ENCODE data around the gene DCP2.

DCP2 gene

DNA sequence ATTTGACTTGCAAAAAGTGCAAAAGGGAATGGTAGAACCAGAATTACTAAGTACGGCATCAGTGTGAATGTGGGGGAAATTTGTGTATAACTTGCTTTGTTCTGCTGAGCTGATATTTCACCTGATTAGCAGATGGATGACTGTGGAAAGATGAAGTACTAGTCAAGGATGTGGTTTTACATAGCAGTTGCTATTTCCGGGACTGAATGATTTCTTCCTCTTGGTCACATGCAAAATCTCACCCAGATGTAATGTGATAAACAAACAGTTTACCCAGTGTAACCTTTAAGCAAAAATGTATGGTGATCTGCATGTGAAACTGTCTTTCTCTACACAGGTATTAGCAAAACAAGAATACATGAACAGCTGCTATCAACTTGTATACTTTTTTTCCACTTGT is 46.1 kb downstream of the DCP2 start:
- DNase-seq, result peak; percentile 62

DNA sequence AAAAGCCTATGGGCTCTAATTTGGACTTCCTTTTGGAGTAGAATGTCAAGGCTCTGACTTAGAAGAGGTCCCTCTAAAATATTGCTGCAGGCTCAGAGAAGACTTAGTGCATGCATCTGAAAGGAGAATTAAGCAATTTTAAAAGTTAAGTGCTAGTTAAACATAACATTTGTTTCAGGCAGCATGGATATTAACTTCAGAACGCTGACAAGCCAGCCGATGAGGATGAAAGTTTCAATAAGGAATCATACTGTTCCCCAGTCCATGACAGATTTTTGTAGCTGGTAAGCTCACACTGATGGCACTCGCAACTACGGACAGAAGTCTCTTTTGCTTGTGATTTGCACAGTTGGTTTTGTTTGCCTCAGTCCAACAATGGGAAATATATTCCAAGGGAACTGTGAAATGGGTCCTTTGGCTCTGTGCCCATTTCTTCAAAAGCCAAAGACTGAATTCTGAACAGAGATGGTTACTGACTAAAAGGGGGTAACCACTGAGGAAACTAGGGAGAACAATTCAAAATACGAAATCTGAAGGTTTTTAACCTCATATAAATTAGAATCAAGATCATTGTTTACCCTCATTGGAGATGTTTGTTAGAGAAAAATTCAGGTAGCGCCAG is 47.6 kb downstream of the DCP2 start:
- DNase-seq, result no peak

DNA sequence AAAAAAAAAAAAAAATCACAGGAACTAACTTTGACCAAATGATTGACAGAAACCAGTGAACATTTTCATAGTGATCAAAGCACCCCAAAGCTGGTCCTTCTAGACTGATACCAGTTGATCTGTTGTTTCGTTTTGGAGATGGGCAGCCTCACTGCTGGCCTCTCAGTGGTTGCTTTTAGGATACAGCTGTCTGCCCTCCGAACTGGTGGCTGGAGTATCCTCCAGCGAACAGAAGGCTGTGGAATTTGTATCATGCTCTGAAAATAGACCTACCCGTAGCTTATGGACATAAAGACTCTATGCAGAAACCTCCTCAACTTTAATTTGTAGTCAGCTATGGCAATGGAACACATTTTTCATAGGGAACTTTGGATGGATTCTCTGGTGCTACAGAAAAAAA is 49.0 kb downstream of the DCP2 start:
- DNase-seq, result no peak

DNA sequence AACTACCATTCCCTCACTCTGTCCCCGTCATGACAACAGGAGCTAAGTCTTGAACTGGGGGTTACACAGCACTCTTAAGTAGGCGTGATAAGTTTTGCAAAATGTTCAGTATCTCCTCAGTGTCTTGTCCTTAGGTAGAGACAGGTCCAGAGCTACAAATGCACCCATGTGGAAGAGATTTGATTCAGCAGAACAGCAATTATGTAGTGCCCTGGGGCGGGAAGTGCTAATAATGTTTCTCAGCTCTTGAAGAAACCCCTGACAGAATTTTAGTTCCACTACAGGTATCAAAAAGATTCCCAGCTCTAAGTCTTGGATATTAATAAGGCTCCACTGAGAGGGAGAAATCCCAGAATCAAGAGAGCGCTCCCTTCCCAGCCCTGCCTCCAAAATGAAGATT is 49.6 kb downstream of the DCP2 start:
- no peak for DNase-seq

DNA sequence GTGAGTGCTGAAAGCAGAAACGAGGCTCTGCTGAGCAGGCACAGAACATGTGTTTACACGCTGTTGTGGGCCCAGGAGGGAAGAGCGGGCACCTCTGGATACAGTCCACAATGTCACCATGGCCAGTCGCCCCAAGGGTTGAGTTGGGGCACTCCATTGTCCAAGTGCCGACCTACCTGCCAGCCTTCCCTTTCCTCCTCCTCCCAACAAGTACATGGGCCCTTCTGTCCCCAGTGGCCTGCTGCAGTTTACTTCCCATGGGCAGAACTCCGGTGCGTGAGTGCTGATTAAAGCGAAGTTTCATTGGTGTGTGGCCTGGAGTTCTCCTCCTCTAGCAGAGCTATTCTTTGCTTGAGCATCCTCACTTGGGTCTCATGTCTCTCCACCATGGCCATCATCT is 50.4 kb downstream of the DCP2 start:
- no peak for DNase-seq

DNA sequence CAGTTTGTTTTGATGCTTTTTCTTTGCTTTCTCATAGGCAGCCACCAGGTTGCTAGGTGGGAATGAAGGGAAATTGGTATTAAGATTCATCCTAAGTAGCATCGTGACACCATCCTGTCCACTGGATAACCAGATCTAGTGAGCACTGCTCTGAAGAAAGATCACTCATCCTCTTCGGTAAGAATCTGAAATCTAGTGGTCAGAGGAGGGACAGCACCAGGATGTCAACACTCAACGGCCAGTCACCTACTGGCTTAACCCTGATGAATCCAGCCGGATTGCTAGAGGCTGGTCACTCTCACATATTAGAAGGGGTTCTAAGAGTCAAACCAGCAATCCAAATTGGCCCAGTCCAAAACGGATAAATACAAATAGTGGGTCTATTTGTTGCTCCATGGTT is 50.8 kb downstream of the DCP2 start:
- no peak for DNase-seq

DNA sequence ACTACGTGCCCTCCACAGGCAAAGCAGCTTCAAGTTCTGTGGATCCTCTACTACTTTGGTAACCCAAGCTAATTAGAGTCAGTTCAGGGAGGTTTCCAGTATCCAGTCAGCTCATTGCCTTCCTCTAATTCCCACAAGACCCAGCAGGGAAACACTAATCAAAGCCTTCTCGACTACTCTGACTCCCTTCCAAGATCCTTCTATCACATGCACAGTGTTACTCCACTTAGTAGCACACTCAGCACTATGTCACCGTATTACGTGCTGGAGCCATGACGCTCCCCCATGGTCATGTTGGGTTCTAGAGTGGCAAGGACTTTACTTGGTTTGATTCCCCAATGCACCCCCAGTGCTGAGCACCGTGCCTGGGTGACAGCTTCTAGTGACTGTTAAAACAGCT is 53.0 kb downstream of the DCP2 start:
- DNase-seq, result peak; percentile 42

DNA sequence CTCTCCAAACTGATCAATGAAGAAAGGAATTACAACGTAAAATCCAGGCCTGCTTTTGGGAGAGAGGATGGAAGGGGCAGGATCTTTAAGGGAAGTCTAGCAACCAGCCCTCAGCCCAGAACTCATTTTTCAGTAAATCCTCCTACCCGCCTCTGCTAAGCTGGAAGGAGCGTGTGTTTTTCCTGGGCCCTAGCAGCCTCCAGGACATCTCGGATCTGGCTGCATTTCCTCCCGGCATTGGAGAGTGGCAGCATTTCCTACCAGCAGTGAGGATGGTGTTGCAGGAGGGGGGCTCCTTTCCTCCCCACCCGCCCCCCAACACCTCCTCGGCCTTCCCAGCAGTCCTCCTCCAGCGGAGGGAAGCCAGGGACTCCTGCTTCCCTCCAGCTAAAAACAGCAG is 54.5 kb downstream of the DCP2 start:
- no peak for DNase-seq

DNA sequence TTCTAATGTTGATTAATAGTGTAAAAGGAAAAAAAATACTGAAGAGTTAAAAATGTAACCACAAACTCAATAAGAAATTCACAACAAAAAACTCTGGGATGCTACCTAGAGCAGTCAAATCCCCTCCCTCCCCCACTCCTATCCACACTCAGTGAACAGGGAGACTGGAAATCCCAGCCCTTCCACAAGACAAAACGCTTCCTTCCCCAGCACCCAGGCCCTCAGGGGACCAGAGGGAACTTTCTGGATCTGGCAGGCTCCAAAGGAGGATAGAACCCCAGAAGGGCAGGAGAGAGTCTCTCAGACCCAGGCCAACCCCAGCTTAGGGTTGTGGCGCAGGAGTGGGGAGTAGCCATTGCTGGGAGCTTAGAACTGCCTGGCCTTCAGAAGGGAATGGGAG is 55.0 kb downstream of the DCP2 start:
- DNase-seq, result no peak

DNA sequence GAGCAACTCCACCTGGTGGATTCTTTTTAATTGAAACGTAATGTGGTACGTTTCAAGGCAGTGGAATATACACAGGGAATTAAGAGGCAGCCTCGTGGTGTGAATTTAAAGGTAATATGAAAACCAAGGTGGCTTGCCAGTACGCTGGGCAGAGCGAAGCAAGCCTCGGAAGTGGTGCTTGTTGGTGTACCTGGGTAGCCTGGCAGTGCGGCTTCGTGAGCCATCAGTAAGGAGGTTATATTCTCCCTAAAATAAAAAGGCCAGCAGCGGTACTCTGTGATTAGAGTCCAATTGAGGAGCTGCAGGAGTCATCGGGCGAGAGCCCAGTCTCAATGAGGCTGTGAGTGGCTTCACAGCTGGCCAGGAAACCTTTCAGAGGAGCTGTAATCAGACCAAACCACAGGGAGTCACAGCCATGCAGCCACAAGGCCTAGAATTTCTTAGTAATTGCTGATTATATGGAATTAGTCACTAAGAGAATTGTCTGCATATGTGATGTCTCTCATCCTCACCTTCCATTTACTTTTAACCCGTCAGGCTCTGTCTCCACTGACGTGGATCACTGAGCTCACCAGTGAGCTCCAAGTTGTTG is 57.7 kb downstream of the DCP2 start:
- peak; percentile 95 for DNase-seq

DNA sequence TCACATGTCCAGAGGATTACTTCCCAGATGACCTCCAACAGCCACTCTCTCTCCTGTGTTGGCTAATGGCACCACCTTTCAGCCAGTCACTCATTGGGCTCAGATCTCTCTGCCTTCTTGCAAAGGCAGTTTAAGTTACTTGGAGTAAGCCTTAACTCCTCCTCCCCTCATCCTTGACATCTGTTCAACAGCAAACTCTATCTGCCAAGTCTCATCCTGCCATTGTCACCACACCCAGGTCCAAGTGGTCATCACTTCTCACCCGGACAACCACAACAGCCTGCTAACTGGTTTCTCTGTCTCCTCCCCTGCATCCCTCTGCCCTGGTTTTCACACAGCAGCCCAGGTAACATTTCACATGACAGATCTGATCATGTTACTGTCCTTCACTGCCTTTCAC is 58.5 kb downstream of the DCP2 start:
- no peak for DNase-seq

DNA sequence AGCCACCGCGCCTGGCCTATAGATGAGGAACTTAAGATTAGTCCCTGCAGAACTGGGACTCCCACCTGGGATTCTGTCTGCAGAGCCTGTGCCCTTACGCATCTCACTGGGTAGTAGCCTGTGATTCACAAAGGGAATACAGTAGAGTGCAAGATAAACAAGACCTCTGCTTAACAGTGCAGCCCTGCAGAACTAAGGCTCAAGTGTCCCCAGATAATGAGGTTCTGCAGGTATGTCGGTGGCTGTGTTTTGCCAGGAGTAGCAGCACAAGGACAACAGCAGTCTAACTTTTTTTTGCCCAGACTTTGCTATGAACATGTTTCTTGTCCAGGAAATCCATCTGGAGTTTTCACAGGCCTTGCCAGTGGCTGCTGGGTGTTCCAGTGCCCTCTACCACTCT is 59.7 kb downstream of the DCP2 start:
- DNase-seq, result no peak

DNA sequence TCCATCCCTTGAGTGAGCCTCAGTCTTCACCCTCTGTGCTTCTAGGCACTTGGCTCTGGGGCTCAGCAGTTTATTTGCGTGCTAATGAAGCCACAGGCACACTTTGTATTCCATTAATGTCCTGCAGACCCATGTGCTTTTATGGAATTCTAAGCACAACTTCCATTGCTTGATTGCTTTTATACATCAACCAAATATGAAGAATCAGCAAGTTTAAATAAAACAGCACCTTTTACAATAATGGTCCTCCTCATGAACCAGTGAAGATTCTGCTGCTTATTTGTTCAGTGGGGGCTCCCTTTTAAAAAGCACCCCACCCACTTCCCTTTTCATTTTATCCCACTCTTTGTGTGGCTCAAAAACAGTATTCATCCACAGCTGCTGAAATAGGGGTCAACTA is 60.2 kb downstream of the DCP2 start:
- DNase-seq, result no peak

DNA sequence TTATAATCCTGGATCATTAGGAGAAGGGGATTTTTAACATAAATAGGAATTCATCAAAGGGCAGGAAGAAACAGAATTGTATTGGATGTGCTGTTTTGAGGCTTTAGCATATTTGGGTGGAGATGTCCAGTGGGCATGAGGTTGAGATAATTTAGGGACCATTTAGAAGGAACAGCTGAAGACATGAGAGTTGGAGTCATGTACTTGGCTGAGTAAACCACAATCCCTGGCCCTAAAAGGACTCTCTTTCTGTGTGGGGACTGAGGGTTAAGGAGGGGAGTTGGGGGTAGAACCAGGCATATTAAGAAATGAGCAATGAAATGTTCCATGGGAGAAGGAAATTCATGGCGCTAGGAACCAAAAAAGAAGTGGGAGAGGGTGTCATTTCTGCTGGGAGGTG is 61.5 kb downstream of the DCP2 start:
- DNase-seq, result no peak

DNA sequence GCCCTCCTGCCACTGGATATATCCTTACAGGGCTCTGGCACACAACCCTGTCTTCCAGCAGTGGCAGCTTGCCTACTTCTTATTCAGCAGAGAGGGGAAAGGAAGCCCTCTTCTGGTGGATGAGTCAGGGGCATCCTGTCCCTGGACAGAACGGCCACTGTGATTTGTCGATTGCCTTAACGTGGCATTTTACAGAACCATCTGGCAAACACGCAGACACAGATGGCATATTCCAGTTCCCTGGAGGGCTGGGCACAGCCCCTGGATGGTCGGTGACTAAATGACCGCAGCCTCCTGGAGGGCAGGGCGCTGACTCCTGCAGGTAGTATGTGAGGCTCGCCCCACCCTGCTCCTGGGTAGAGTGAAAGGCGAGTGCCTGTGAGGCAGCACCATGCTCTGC is 62.1 kb downstream of the DCP2 start:
- peak; percentile 51 for DNase-seq

DNA sequence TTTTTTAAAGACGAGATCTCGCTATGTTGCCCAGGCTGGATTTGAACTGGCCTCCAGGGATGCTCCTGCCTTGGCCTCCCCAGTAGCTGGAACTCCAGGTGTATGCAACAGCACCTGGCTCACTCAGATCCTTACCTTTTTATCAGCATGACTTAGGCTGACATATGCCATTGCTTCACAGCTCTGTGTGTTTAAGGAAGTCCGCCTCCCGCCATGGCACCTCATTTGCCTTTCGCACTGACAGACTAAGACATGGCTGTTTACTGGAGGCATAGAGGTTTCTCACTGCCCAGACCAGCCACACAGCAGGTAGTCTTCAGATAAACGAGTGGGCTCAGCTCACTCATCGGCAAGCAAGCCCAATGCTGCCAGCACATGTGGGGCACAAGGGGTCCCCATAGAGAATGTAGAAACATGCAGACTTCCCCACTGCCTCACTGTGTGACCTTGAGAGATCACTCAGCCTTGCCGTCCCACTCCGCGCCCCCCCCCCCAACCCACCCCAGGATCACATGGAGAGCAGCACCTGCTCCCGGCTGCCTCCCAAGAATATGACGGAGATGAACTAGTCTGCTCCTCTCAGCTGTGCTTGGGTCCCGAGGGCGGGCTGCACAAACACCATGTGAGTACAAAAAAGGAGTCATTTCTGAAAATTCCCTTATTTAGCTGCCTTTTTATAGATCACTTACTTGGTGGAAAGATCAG is 62.8 kb downstream of the DCP2 start:
- DNase-seq, result no peak

DNA sequence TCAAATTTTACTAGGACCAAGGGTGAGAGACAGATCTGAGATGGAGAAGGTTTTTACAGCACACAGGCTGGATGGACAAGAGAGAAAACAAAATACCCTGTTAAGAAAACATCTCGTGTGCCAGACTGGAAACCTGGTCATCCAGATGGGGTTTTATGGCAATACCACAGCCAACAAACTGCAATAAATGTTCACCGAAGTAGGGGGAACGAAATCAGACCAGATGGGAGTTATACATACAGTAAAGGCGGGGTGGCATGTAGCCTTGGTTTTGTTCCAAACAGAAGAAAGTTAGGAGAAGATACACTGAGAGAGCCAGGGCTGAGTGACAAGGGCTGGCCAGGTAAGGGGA is 63.3 kb downstream of the DCP2 start:
- DNase-seq, result no peak

DNA sequence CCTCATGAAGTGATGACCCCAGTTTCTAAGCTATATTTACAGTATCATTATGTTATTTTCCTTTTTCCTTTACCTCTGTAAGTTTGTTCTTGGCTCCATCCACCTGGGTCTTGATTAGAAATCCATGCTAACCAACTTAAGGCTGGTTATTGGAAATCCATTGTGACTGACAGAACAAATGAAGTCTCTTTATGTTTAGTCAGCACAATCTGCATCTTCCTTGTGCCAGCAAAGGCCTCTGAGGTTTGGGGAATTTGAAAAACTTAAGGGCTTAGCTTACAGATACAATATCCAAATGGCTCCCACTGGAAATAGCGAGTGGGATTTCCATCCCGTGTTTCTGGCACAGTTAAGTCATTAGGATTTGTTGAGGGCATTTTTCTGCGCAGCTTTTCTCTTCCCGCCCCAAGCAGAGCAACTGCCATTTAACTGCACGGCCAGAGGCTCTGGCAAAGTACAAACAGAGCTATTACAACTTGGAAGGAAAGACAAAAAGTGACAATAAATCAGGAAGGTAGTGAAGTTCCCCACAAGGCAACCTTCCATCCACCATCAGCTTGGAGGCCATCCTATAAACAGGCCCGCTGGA is 64.2 kb downstream of the DCP2 start:
- DNase-seq, result no peak

DNA sequence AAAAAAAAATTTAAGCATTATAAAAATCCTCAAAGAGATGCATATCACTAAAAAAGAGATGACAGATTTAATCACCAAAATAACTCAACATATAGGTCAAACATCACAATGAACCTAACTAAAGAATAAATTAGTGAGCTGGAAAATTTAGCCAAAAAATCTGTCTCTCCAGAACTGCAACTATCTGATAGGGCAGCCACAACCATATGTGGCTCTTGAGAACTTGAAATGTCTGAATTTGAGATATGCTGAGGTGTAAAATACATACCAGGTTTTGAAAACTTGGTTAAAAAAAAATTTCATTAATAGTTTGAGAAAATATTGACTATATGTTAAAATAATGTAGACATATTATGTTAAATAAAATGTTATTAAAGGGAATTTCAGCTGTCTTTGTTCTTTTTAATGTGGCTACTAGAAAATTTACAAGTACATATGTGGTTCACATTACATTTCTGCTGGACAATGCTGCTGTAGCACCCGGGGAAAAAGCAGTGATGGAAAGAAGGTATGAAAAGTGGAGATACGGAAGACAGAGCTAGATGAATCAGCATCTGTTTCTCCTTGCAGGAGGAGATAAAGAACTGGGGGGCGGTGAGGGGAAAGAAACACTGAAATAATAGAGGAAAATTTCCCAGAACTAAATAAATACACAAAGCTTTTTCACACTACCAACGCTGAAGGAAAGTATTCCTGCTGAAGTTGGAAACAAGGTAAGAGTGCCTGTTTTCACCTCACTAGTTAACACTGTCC is 66.1 kb downstream of the DCP2 start:
- no peak for DNase-seq

DNA sequence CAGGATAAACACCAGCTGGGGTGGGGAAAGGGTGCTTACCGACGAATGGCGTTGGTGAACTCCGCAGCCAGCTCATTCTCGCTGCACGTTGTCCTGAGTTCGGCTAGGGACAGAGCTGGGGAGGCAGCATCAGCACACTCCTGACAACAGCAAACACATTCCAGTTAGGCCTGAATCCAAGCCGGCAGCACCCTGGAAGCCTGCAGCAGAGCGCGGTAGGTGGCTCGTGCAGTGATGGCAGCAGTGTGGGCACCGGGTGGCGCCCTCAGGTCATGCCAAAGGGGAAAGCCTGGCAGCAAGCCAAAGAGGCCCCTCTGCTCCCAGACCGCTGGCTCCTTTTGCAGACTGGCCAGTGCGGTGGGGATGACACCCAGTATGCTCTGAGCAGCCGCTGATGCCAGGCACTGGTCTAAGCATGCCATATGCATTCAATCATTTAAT is 66.9 kb downstream of the DCP2 start:
- no peak for DNase-seq

DNA sequence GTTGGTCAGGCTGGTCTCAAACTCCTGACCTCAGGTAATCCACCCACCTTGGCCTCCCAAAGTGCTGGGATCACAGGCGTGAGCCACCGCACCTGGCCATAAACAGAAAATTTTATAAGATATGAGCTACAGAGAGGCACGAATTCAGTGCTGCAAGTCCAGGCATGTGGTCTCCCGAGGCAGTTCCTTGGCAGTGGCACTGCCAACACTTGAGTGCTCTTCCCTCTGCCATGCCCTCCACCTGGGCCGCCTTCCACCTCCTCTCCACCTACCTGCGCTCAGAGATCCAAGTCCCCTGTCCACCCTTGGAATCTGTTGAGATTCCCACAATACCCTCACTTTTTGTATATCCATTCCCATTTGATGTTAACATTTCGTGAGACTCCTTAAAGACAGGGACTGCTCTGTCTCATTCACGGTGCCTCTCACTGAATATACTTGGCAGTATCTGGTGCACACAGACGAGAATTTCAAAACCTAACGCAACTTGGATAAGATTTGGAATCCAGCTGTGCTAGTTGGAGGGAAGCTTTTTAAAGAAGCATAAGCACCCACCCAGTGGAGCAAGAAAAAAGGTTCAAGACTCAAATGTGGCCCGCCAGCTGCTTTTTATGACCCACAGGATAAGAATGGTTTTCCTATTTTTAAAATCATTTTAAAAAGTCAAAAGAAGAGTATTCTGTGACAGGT is 68.3 kb downstream of the DCP2 start:
- no peak for DNase-seq

DNA sequence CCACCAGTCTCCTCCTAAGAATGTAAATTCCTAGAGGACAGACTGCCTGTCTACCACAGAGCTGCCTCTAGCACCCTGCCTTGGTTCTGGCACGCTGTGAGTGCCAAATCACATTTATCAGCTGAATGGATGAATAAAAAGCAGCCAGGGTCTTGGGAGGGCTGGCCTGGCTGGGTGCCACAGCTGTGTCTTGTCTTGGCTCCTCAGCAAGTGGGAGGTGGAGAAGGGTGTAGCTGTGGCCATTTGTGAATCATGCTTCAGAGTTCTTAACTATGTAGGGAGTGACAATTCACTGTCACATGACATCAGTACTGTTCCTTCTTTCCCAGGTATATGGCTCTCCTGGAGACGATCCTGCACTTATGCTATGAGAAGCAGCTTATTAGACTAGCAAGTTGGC is 70.6 kb downstream of the DCP2 start:
- peak; percentile 35 for DNase-seq

Measured in HCEC 1CT (cell line).